DOHH2 (cell line): ENCODE measurements around the gene MAP1B.

Experiments
- H3F3A ChIP-seq: fragments of 200-600 bp; sonication (generic), shearing (Covaris generic); 2 replicates; pipeline ENCODE4 v1.6.0; 2016; ENCODE audit warnings: antibody characterized with exemption, mild to moderate bottlenecking; ENCODE audit not compliant: control insufficient read depth, insufficient read depth
- H3K27ac ChIP-seq: fragments of 200-600 bp; sonication (generic); 2 replicates; pipeline ENCODE4 v1.5.1; 2014; ENCODE audit warnings: low read depth, mild to moderate bottlenecking, low read length, moderate library complexity
- H3K27me3 ChIP-seq: fragments of 200-600 bp; sonication (generic); 2 replicates; pipeline ENCODE4 v1.6.1; 2014; ENCODE audit warnings: mild to moderate bottlenecking, low read length, mixed read lengths; ENCODE audit not compliant: control insufficient read depth
- H3K36me3 ChIP-seq: fragments of 200-600 bp; sonication (generic); 2 replicates; pipeline ENCODE4 v1.6.1; 2014; ENCODE audit warnings: mild to moderate bottlenecking, low read length, moderate library complexity, mixed read lengths; ENCODE audit not compliant: control insufficient read depth
- H3K4me1 ChIP-seq: fragments of 200-600 bp; sonication (generic); 2 replicates; pipeline ENCODE4 v1.6.1; 2014; ENCODE audit warnings: mild to moderate bottlenecking, low read length, mixed read lengths; ENCODE audit not compliant: control insufficient read depth
- H3K4me2 ChIP-seq: fragments of 200-600 bp; sonication (generic); 2 replicates; pipeline ENCODE4 v1.6.0; 2014; ENCODE audit warnings: mild to moderate bottlenecking, low read length, moderate library complexity
- H3K4me3 ChIP-seq: fragments of 200-600 bp; sonication (generic); 2 replicates; pipeline ENCODE4 v1.5.1; 2014; ENCODE audit warnings: mild to moderate bottlenecking, low read length, mixed read lengths
- H3K79me2 ChIP-seq: fragments of 200-600 bp; sonication (generic); 2 replicates; pipeline ENCODE4 v1.6.1; 2014; ENCODE audit warnings: mild to moderate bottlenecking, low read length, mixed read lengths; ENCODE audit not compliant: control insufficient read depth
- H3K9me2 ChIP-seq: fragments of 200-600 bp; sonication (generic); replicated peaks from 2 replicates; pipeline ENCODE4 v1.6.1; 2014; ENCODE audit warnings: mild to moderate bottlenecking, low read length, mixed read lengths; ENCODE audit not compliant: control insufficient read depth
- H3K9me3 ChIP-seq: fragments of 200-600 bp; sonication (generic); 2 replicates; pipeline ENCODE4 v1.6.1; 2014; ENCODE audit warnings: antibody characterized with exemption, low read length, mixed read lengths; ENCODE audit not compliant: control insufficient read depth, insufficient read depth
- H4K20me1 ChIP-seq: fragments of 200-600 bp; sonication (generic); 2 replicates; pipeline ENCODE4 v1.6.0; 2014; ENCODE audit warnings: low read depth, mild to moderate bottlenecking, antibody characterized with exemption, low read length, moderate library complexity; ENCODE audit not compliant: control insufficient read depth, insufficient read depth
- EZH2phosphoT487 ChIP-seq: fragments of 200-600 bp; sonication (generic); IDR thresholded peaks from 2 replicates; pipeline ENCODE4 v1.6.1; 2017; ENCODE audit warnings: borderline replicate concordance, mild to moderate bottlenecking, antibody characterized with exemption, low read length, moderate library complexity, mixed read lengths
- TF ChIP-seq, protein P1 (sequence below): fragments of 200-600 bp; sonication (generic); IDR thresholded peaks from one replicate; pipeline ENCODE4 v1.5.1; 2014; ENCODE audit warnings: antibody characterized with exemption, mild to moderate bottlenecking, low read depth, low read length; ENCODE audit not compliant: poor library complexity, severe bottlenecking

The MAP1B gene

DNA sequence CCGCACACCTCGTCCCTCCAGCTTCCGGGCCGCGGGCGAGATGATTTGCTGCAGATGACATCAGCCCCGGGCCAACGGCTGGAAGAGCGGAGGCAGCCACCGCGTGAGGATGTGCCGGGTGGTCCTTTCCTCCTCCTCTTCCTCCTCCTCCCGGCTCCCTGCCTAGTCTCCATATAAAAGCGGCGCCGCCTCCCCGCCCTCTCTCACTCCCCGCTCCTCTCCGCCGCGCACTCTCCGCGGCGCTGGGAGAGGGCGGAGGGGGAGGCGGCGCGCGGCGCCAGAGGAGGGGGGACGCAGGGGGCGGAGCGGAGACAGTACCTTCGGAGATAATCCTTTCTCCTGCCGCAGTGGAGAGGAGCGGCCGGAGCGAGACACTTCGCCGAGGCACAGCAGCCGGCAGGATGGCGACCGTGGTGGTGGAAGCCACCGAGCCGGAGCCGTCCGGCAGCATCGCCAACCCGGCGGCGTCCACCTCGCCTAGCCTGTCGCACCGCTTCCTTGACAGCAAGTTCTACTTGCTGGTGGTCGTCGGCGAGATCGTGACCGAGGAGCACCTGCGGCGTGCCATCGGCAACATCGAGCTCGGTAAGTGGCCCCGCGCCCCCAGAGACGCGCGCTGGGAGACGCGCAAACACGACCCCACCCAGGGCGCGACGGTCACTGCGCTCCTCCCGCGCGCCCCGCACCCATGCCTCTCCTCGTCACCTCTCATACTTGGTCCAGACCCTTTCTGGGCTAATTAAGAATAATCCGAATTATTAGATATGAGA lies at the start of gene MAP1B:
MAP1B (plus strand) TSS at position 345 of the 770 bp plus-strand sequence; CDS start at position 402, 57 bp downstream.
- Histone ChIP-seq H3K27ac (no peak within 1 kb of the TSS), H3K9me3 (no peaks in the 10 kb centered on the region), H3K4me2 (peak within 1 kb of the TSS; percentile 35), H3K27me3 (peaks cover 4% of the 10 kb centered on the region), H3K4me3 (peak within 1 kb of the TSS; percentile 48), H3K4me1 (no peaks in the 10 kb centered on the region), H4K20me1 (no peaks in the 10 kb centered on the region), H3K9me2 (no peaks in the 10 kb centered on the region), H3K36me3 (no peaks in the 10 kb centered on the region), H3F3A (no peaks in the 10 kb centered on the region), H3K79me2 (no peaks in the 10 kb centered on the region)
- TF ChIP-seq EZH2phosphoT487: no peak
- TF ChIP-seq, protein P1, sequence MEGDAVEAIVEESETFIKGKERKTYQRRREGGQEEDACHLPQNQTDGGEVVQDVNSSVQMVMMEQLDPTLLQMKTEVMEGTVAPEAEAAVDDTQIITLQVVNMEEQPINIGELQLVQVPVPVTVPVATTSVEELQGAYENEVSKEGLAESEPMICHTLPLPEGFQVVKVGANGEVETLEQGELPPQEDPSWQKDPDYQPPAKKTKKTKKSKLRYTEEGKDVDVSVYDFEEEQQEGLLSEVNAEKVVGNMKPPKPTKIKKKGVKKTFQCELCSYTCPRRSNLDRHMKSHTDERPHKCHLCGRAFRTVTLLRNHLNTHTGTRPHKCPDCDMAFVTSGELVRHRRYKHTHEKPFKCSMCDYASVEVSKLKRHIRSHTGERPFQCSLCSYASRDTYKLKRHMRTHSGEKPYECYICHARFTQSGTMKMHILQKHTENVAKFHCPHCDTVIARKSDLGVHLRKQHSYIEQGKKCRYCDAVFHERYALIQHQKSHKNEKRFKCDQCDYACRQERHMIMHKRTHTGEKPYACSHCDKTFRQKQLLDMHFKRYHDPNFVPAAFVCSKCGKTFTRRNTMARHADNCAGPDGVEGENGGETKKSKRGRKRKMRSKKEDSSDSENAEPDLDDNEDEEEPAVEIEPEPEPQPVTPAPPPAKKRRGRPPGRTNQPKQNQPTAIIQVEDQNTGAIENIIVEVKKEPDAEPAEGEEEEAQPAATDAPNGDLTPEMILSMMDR: no peak

DNA sequence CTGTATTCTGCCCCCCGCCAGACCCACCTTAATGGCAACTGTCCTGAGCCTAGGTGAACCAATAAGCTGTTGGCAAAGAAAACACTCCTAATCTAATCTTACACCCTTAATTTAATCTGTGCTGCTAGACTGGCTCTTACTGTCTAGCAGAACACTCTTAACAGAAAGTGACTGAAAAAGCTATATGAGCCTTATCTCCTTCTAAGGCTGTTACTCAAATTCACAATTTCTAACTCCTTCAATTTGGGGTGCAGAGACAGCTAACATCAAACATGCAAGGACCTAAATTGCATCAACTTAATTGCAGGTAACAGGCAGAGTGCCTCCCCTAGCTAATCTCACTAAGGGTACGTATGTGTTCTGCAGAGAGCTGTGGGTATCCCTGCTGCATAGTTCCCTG lies 49.5 kb upstream of the MAP1B start:
- H3K79me2 ChIP-seq: no peaks in the 10 kb centered on the region
- no peak overlapping the region for H3K4me2 ChIP-seq
- H3K9me2 ChIP-seq: no peaks in the 10 kb centered on the region
- H3K36me3 ChIP-seq: no peaks in the 10 kb centered on the region
- no peak overlapping the region for H3K4me3 ChIP-seq
- TF ChIP-seq, protein P1: no peak
- no peak for TF ChIP-seq EZH2phosphoT487
- H3K27me3 ChIP-seq: 0 out of 2 replicates have a peak, but pooled peaks cover 4% of the 10 kb centered on the region
- H3F3A ChIP-seq: no peaks in the 10 kb centered on the region
- H4K20me1 ChIP-seq: no peaks in the 10 kb centered on the region
- H3K27ac ChIP-seq: no peak overlapping the region
- H3K9me3 ChIP-seq: no peaks in the 10 kb centered on the region
- no peaks in the 10 kb centered on the region for H3K4me1 ChIP-seq

DNA sequence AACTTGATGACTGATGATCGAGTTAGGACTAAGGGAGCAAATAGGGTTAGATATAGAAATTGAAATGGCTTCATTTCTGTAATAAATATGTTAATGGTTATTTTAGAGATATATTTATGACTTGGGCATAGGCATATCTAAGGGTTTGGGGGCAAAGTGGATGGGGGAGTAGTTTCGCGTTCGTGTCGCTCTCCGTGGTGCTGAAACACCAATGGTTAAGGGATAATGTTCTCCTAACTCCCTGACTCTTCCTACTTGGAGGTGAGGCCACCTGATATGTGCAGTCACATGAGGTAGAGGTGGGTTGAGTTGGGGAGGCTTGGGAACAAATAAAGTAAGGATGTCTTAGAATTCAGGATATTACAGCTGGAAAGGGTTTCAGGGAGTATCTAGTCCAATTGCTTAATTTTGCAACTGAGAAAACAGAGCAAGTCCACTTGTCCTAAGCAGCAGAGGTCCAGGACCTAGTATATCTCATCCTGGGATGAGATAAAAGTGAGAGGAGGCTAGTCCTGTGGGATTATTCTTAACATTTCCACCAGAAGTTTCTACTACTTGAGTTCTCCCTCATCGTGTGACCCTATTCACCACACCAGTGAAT lies 44.0 kb upstream of the MAP1B start:
- H3K79me2 ChIP-seq: no peaks in the 10 kb centered on the region
- H3K27ac ChIP-seq: no peak overlapping the region
- no peak overlapping the region for H3K4me3 ChIP-seq
- H3K9me3 ChIP-seq: no peaks in the 10 kb centered on the region
- H3K4me2 ChIP-seq: no peak overlapping the region
- TF ChIP-seq EZH2phosphoT487: no peak
- TF ChIP-seq, protein P1: no peak
- no peaks in the 10 kb centered on the region for H3K36me3 ChIP-seq
- H3F3A ChIP-seq: no peaks in the 10 kb centered on the region
- no peaks in the 10 kb centered on the region for H3K4me1 ChIP-seq
- no peaks in the 10 kb centered on the region for H3K9me2 ChIP-seq
- 0 out of 2 replicates have a peak, but pooled peaks cover 4% of the 10 kb centered on the region for H3K27me3 ChIP-seq
- no peaks in the 10 kb centered on the region for H4K20me1 ChIP-seq
